CD4-positive, alpha-beta T cell (primary cell): Measurements from ENCODE around the gene TMEM59. TPM values are rescaled to one million over a fixed set of nuclear protein-coding genes. Genes with fewer than 3 reads are reported as not detected.

Source experiments
- ATAC-seq: fragments of 200-7000 bp; cut with Tn5 transposase; one replicate; pipeline ENCODE4 v1.10.0; 2022; ENCODE audit warnings: mild to moderate bottlenecking; ENCODE audit not compliant: poor library complexity
- CTCF ChIA-PET: fragments of 350-600 bp; sonication (Branson Sonifier 250); formaldehyde crosslinking; loops from one replicate; lab custom pipeline; 2021; ENCODE audit warnings: antibody characterized with exemption, inconsistent platforms; lab: Charles Lee
- POLR2A ChIA-PET: fragments of 350-600 bp; sonication (Branson Sonifier 250); formaldehyde crosslinking; loops from one replicate; lab custom pipeline; 2021; ENCODE audit warnings: antibody characterized with exemption, inconsistent platforms; lab: Charles Lee
- DNase-seq, 14 experiments: peaks; one replicate each; pipeline ENCODE4 v3.0.0-alpha.2; 2013 to 2020; ENCODE audit warnings: mixed read lengths in 2 of 14
- H3K27ac ChIP-seq, 2 donors: one replicate each; pipeline versions ENCODE4 v1.5.1 to v1.7.0; 2013; ENCODE audit warnings: low read length in 2 of 2, low read depth in 1 of 2, mild to moderate bottlenecking in 1 of 2
- H3K27me3 ChIP-seq, 2 experiments: 1 replicate in 1 of 2; 2 replicates in 1 of 2; pipeline versions ENCODE4 v1.6.1 to v1.7.0; 2013; ENCODE audit warnings: low read length in 2 of 2, control low read depth in 1 of 2, mild to moderate bottlenecking in 1 of 2, moderate library complexity in 1 of 2; ENCODE audit not compliant: insufficient read depth in 2 of 2, control insufficient read depth in 1 of 2
- H3K36me3 ChIP-seq: one replicate; pipeline ENCODE4 v1.6.1; 2013; ENCODE audit warnings: low read length, control low read depth; ENCODE audit not compliant: insufficient read depth
- H3K4me1 ChIP-seq: one replicate; pipeline ENCODE4 v1.6.1; 2013; ENCODE audit warnings: low read length, control low read depth; ENCODE audit not compliant: insufficient read depth
- H3K4me3 ChIP-seq: one replicate; pipeline ENCODE4 v1.5.1; 2013; ENCODE audit warnings: mild to moderate bottlenecking, low read length, moderate library complexity
- H3K9me3 ChIP-seq, 2 experiments: 1 replicate in 1 of 2; 2 replicates in 1 of 2; pipeline versions ENCODE4 v1.6.1 to v1.7.0; 2013; ENCODE audit warnings: low read length in 2 of 2, mild to moderate bottlenecking in 2 of 2, control low read depth in 1 of 2, moderate library complexity in 1 of 2; ENCODE audit not compliant: control insufficient read depth in 1 of 2, insufficient read depth in 1 of 2
- H3K27ac Mint-ChIP-seq: one replicate; pipeline ENCODE4 v1.8.0; 2020; ENCODE audit warnings: mixed read lengths
- H3K27me3 Mint-ChIP-seq: one replicate; pipeline ENCODE4 v1.8.0; 2021; ENCODE audit warnings: mixed read lengths
- H3K36me3 Mint-ChIP-seq: one replicate; pipeline ENCODE4 v1.8.0; 2021; ENCODE audit warnings: low read depth, mixed read lengths
- H3K4me1 Mint-ChIP-seq: one replicate; pipeline ENCODE4 v1.8.0; 2021; ENCODE audit warnings: low read depth, mixed read lengths
- H3K4me3 Mint-ChIP-seq: one replicate; pipeline ENCODE4 v1.8.0; 2020; ENCODE audit warnings: mild to moderate bottlenecking, mixed read lengths
- H3K9me3 Mint-ChIP-seq: one replicate; pipeline ENCODE4 v1.8.0; 2020; ENCODE audit warnings: mixed read lengths
- intact Hi-C, 2 experiments: fragments of 100-400 bp; cut with DNase I in 1 of 2; cut with micrococcal nuclease in 1 of 2; formaldehyde crosslinking; loops; one replicate each; pipeline versions ENCODE4 v1.15.1 to v1.9.0; 2023 to 2025; cut with DNase I, micrococcal nuclease
- total RNA-seq, 174 experiments: library from RNA in 2 of 174; stranded (reverse) in 2 of 174; gene quantifications; one replicate each; pipeline ENCODE4 v1.2.3 and lab custom pipeline; 2021 to 2026
- TF ChIP-seq, protein P1 (sequence below): fragments of 200-600 bp; IDR thresholded peaks from one replicate; pipeline ENCODE4 v1.8.0; 2022; ENCODE audit warnings: antibody characterized with exemption, mild to moderate bottlenecking

TMEM59 gene
- total RNA-seq, 2 experiments from 2014 or later = 128 TPM

DNA sequence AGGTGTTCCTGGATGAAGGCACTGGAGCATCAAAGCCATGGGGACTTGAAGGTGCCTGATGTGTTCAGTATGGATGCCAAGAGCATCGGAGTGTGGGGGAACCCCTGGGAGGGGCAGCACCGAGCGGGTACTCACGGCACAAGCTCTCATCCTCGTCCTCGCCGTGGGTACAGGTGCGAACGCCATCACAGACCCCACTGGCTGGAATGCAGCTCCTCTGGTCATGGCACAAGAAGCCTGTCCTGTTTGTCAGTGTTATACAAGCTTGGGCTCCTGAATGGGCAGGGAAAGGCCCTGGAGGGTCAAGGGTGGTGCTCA lies 41.0 kb downstream of the TMEM59 start:
- TF ChIP-seq, protein P1, sequence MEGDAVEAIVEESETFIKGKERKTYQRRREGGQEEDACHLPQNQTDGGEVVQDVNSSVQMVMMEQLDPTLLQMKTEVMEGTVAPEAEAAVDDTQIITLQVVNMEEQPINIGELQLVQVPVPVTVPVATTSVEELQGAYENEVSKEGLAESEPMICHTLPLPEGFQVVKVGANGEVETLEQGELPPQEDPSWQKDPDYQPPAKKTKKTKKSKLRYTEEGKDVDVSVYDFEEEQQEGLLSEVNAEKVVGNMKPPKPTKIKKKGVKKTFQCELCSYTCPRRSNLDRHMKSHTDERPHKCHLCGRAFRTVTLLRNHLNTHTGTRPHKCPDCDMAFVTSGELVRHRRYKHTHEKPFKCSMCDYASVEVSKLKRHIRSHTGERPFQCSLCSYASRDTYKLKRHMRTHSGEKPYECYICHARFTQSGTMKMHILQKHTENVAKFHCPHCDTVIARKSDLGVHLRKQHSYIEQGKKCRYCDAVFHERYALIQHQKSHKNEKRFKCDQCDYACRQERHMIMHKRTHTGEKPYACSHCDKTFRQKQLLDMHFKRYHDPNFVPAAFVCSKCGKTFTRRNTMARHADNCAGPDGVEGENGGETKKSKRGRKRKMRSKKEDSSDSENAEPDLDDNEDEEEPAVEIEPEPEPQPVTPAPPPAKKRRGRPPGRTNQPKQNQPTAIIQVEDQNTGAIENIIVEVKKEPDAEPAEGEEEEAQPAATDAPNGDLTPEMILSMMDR = no peak
- no peaks in the 10 kb centered on the region for H3K4me1 ChIP-seq
- Mint-ChIP-seq H3K4me1 (no peaks in the 10 kb centered on the region), H3K4me3 (no peak overlapping the region), H3K36me3 (no peaks in the 10 kb centered on the region), H3K27ac (no peak overlapping the region), H3K27me3 (no peaks in the 10 kb centered on the region), H3K9me3 (no peaks in the 10 kb centered on the region)
- no peaks in the 10 kb centered on the region for H3K27me3 ChIP-seq
- no peak for ATAC-seq
- no peaks in the 10 kb centered on the region for H3K36me3 ChIP-seq
- no peak overlapping the region for H3K4me3 ChIP-seq
- no peak overlapping the region for H3K27ac ChIP-seq
- CTCF ChIA-PET = no interaction called here
- no peaks in the 10 kb centered on the region for H3K9me3 ChIP-seq
- intact Hi-C loops = no loop called here
- no peak for DNase-seq
- POLR2A ChIA-PET = no interaction called here

DNA sequence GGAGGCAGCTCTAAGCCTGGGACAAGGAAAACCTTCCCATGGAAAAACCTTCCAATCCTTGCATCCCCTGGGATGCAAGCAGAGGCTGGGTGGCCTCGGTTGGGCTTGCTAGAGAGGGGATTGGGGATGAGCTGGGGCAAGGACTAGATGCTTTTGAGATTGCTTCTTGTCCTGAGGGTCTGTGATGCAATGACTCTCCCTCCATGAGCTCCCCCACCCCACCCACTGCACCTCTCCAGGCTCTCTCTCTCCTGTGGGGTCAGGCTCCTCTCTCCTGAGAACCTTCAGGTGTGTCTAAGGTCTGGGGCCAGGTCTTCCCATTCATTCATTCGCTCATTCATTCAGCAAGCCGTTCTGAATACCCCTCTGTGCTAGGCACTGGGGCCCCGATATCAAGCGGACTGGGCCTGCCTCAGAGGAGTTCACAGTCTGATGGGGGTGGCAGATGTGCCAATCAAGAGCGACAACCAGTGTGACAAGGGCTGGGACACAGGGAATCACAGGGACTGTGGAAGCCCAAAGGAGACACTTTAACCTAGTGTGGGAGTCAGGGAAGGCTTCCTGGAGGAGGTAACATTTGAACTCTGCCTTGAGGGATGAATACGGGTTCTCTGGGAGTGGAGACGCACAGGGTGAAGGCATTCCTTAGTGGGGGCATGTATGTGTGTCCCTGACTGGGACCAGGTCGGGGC lies 41.5 kb downstream of the TMEM59 start:
- no peaks in the 10 kb centered on the region for H3K9me3 ChIP-seq
- POLR2A ChIA-PET = no interaction called here

DNA sequence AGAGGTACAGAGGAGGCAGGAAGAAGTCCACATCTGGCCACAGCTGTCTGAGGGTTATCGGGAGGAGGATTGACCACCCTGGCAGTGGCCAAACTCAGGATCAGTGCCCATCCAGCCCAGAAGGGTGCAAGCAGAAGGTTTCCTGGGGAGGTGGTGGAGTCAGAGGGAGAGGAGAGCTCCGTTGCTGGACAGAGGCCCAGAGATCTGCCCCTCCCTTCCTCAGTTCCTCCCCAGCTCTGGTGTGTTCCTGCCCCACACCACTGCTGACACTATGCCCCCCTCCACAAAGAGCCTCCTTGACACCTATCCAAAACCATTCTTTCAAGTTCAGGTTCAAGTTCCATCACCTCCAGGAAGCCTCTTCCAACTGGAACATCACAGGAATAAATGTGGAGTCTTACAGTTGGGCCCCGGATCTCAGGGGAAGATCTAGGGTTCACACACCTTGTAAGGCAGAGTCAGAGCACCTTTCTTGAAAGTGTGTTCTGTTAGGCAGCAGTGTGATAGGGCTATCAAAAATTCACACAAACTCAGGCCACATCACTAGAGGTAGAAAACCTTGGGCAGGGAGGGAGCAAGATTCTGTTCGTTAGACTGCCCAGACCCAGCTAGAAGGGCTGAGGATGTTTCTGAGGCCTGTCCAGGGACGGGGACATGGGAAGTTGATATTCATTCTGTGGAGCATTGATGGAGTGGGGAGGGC lies 42.4 kb downstream of the TMEM59 start:
- Histone ChIP-seq H3K9me3 (no peaks in the 10 kb centered on the region), H3K4me3 (no peak overlapping the region), H3K36me3 (no peaks in the 10 kb centered on the region), H3K27ac (no peak overlapping the region), H3K4me1 (no peaks in the 10 kb centered on the region), H3K27me3 (no peaks in the 10 kb centered on the region)
- TF ChIP-seq, protein P1 = no peak
- Mint-ChIP-seq H3K36me3 (no peaks in the 10 kb centered on the region), H3K27me3 (no peaks in the 10 kb centered on the region), H3K4me3 (no peak overlapping the region), H3K9me3 (no peaks in the 10 kb centered on the region), H3K4me1 (no peaks in the 10 kb centered on the region), H3K27ac (no peak overlapping the region)
- DNase-seq (no peak), ATAC-seq (no peak)
- intact Hi-C loops = no loop called here
- ChIA-PET CTCF (no interaction called here), POLR2A (no interaction called here)

More for the DNA sequence above, 41.5 kb downstream of the TMEM59 start:
- DNase-seq = no peak
- Mint-ChIP-seq H3K4me1 (no peaks in the 10 kb centered on the region), H3K27me3 (no peaks in the 10 kb centered on the region), H3K27ac (no peak overlapping the region), H3K36me3 (no peaks in the 10 kb centered on the region), H3K4me3 (no peak overlapping the region), H3K9me3 (no peaks in the 10 kb centered on the region)
- Histone ChIP-seq H3K27me3 (no peaks in the 10 kb centered on the region), H3K27ac (no peak overlapping the region), H3K36me3 (no peaks in the 10 kb centered on the region), H3K4me3 (no peak overlapping the region), H3K4me1 (no peaks in the 10 kb centered on the region)
- CTCF ChIA-PET = no interaction called here
- ATAC-seq = no peak
- TF ChIP-seq, protein P1 = no peak
- intact Hi-C loops = no loop called here
